Panc1 (cell line): Measurements from ENCODE around the gene UTF1. TPM values are rescaled to one million over a fixed set of nuclear protein-coding genes. Genes with fewer than 3 reads are reported as not detected.

Experiments used
- ATAC-seq: fragments of 200-7000 bp; cut with Tn5 transposase; 2 replicates; pipeline ENCODE4 v1.9.1; 2020; ENCODE audit warnings: mild to moderate bottlenecking, moderate library complexity
- BruUV-seq: library from RNA; stranded (reverse); fragments of 400-500 nt; replicated peaks from 2 replicates; lab custom pipeline; 2021; lab: Mats Ljungman, UMichigan
- CTCF ChIA-PET: fragments of 300-600 bp; sonication (Branson Sonifier 250); formaldehyde crosslinking; loops from one replicate; lab custom pipeline; 2022; ENCODE audit warnings: antibody characterized with exemption; lab: Charles Lee
- POLR2A ChIA-PET: fragments of 300-600 bp; sonication (Branson Sonifier 250); formaldehyde crosslinking; loops from one replicate; lab custom pipeline; 2022; ENCODE audit warnings: antibody characterized with exemption; lab: Charles Lee
- DNase-seq: peaks from one replicate; pipeline ENCODE4 v3.0.0-alpha.2; 2010; ENCODE audit warnings: low read depth, low spot score
- H3K27ac ChIP-seq: 2 replicates; pipeline ENCODE4 v1.5.1; 2011; ENCODE audit warnings: mild to moderate bottlenecking, low read length, inconsistent platforms
- H3K27me3 ChIP-seq: fragments of 200-500 bp; sonication (Bioruptor generic); 2 replicates; pipeline ENCODE4 v1.6.0; 2014; ENCODE audit warnings: low read length, inconsistent platforms; ENCODE audit not compliant: control insufficient read depth, insufficient read depth
- H3K36me3 ChIP-seq: fragments of 200-500 bp; sonication (Bioruptor generic); 2 replicates; pipeline ENCODE4 v1.5.1; 2014; ENCODE audit warnings: inconsistent platforms, mild to moderate bottlenecking, low read length, moderate library complexity; ENCODE audit not compliant: control insufficient read depth, insufficient read depth
- H3K4me1 ChIP-seq: 2 replicates; pipeline ENCODE4 v1.5.1; 2011; ENCODE audit warnings: inconsistent platforms, mild to moderate bottlenecking, low read length, moderate library complexity; ENCODE audit not compliant: control insufficient read depth, insufficient read depth
- H3K4me3 ChIP-seq, 2 experiments: 2 replicates each; pipeline ENCODE4 v1.5.1; 2011 to 2012; ENCODE audit warnings: low read depth in 2 of 2, low read length in 2 of 2, mild to moderate bottlenecking in 2 of 2, inconsistent platforms in 1 of 2, moderate library complexity in 1 of 2
- H3K9me3 ChIP-seq: fragments of 200-500 bp; sonication (Bioruptor generic); 2 replicates; pipeline ENCODE4 v1.5.1; 2014; ENCODE audit warnings: low read depth, mild to moderate bottlenecking, inconsistent platforms, low read length, moderate library complexity; ENCODE audit not compliant: control insufficient read depth, insufficient read depth
- POLR2AphosphoS5 ChIP-seq: IDR thresholded peaks from 2 replicates; pipeline ENCODE4 v1.6.1; 2012; ENCODE audit warnings: mild to moderate bottlenecking, low read depth, low read length, moderate library complexity
- SIN3A ChIP-seq: IDR thresholded peaks from 2 replicates; pipeline ENCODE4 v1.6.1; 2012; ENCODE audit warnings: low read depth, mild to moderate bottlenecking, low read length, moderate library complexity, borderline replicate concordance; ENCODE audit not compliant: insufficient read depth
- TCF7L2 ChIP-seq: IDR thresholded peaks from 2 replicates; pipeline ENCODE4 v1.6.1; 2011; ENCODE audit warnings: mild to moderate bottlenecking, low read depth, low read length, inconsistent platforms
- in situ Hi-C: cut with HindIII; loops from 2 replicates; pipeline ENCODE4 v1.10.0; 2016; ENCODE audit warnings: low sequenced_read_pairs, low pct_unique_long_range_greater_than_20kb
- intact Hi-C: fragments of 100-400 bp; cut with micrococcal nuclease; formaldehyde crosslinking; loops from one replicate; pipeline ENCODE4 v1.10.0; 2022; ENCODE audit not compliant: unreplicated experiment
- microRNA-seq: library from miRNA; unstranded; fragments of <30 nt; microRNA quantifications from one replicate; pipeline ENCODE4 v1.1.0, GENCODE V29; 2020; ENCODE audit not compliant: unreplicated experiment
- total RNA-seq: library from RNA; stranded (reverse); gene quantifications from one replicate; pipeline ENCODE4 v1.2.1, GENCODE V29; 2021; ENCODE audit not compliant: unreplicated experiment
- TF ChIP-seq, protein P1 (sequence below): fragments of 450-650 bp; IDR thresholded peaks from 2 replicates; pipeline ENCODE4 v1.5.1; 2017; ENCODE audit warnings: mild to moderate bottlenecking
- TF ChIP-seq, protein P2 (sequence below), 2 experiments: IDR thresholded peaks; 2 replicates each; pipeline ENCODE4 v1.6.1; 2011 to 2012; ENCODE audit warnings: low read depth in 2 of 2, control low read depth in 1 of 2, low read length in 1 of 2, mild to moderate bottlenecking in 1 of 2, moderate library complexity in 1 of 2; ENCODE audit not compliant: insufficient read depth in 1 of 2

Gene UTF1
- total RNA-seq, 1 experiment from 2014 or later, result not detected

DNA sequence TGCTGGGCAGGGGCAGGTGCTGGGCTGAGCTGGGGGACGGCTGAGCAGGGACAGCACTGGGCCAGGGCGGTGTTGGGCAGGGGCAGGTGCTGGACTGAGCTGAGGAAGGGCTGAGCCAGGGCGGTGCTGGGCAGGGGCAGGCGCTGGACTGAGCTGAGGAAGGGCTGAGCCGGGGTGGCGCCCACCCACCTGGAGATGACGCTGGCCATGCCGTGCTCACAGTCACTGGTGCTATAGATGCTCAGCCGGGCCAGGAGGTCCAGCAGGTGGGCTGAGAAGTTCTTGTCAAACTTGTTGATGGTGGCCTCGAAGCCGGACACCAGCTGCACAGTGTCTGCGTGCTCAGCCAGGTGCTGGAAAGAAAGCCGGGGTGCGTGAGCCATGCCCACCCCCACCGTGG is 51.1 kb downstream of the UTF1 start:
- BruUV-seq, result no TSS peak

More for the DNA sequence above, 51.1 kb downstream of the UTF1 start:
- peaks cover 2% of the 10 kb centered on the region for H3K36me3 ChIP-seq
- H3K27ac ChIP-seq, result no peak overlapping the region
- in situ Hi-C loops (no loop called here), intact Hi-C loops (no loop called here)
- no peaks in the 10 kb centered on the region for H3K27me3 ChIP-seq
- no peak for DNase-seq
- ATAC-seq, result no peak
- TF ChIP-seq POLR2AphosphoS5 (no peak), SIN3A (no peak), TCF7L2 (no peak)
- TF ChIP-seq, protein P1, sequence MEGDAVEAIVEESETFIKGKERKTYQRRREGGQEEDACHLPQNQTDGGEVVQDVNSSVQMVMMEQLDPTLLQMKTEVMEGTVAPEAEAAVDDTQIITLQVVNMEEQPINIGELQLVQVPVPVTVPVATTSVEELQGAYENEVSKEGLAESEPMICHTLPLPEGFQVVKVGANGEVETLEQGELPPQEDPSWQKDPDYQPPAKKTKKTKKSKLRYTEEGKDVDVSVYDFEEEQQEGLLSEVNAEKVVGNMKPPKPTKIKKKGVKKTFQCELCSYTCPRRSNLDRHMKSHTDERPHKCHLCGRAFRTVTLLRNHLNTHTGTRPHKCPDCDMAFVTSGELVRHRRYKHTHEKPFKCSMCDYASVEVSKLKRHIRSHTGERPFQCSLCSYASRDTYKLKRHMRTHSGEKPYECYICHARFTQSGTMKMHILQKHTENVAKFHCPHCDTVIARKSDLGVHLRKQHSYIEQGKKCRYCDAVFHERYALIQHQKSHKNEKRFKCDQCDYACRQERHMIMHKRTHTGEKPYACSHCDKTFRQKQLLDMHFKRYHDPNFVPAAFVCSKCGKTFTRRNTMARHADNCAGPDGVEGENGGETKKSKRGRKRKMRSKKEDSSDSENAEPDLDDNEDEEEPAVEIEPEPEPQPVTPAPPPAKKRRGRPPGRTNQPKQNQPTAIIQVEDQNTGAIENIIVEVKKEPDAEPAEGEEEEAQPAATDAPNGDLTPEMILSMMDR, result no peak
- TF ChIP-seq, protein P2, sequence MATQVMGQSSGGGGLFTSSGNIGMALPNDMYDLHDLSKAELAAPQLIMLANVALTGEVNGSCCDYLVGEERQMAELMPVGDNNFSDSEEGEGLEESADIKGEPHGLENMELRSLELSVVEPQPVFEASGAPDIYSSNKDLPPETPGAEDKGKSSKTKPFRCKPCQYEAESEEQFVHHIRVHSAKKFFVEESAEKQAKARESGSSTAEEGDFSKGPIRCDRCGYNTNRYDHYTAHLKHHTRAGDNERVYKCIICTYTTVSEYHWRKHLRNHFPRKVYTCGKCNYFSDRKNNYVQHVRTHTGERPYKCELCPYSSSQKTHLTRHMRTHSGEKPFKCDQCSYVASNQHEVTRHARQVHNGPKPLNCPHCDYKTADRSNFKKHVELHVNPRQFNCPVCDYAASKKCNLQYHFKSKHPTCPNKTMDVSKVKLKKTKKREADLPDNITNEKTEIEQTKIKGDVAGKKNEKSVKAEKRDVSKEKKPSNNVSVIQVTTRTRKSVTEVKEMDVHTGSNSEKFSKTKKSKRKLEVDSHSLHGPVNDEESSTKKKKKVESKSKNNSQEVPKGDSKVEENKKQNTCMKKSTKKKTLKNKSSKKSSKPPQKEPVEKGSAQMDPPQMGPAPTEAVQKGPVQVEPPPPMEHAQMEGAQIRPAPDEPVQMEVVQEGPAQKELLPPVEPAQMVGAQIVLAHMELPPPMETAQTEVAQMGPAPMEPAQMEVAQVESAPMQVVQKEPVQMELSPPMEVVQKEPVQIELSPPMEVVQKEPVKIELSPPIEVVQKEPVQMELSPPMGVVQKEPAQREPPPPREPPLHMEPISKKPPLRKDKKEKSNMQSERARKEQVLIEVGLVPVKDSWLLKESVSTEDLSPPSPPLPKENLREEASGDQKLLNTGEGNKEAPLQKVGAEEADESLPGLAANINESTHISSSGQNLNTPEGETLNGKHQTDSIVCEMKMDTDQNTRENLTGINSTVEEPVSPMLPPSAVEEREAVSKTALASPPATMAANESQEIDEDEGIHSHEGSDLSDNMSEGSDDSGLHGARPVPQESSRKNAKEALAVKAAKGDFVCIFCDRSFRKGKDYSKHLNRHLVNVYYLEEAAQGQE (IDR thresholded peaks at IDR 0.05; ENCODE audit: insufficient read depth in 1 of 2, low read depth in 2 of 2, low read length in 1 of 2), result no peak
- H3K4me3 ChIP-seq, result no peak overlapping the region
- POLR2A ChIA-PET, result no interaction called here
- CTCF ChIA-PET, result no interaction called here
- no peaks in the 10 kb centered on the region for H3K9me3 ChIP-seq
- peaks cover 30% of the 10 kb centered on the region for H3K4me1 ChIP-seq

Small RNA genes within 50 kb of the gene (microRNA-seq; reads per million reads assigned to microRNA genes)
- not detected for gene MIR202

Other genes with a start within 250 kb of the UTF1 start
- 0.05 TPM for gene ADGRA1, start 142.3 kb upstream of the UTF1 start, total RNA-seq
- gene KNDC1, start 70.0 kb upstream of the UTF1 start, total RNA-seq, result 2.6 TPM
- gene VENTX, start 7.6 kb downstream of the UTF1 start, total RNA-seq, result not detected
- 3.7 TPM for gene ADAM8, start 46.7 kb downstream of the UTF1 start, total RNA-seq
- gene TUBGCP2, start 78.7 kb downstream of the UTF1 start, total RNA-seq, result 93.7 TPM
- 93.8 TPM for gene ZNF511, start 78.7 kb downstream of the UTF1 start, total RNA-seq
- gene CALY, start 106.7 kb downstream of the UTF1 start, total RNA-seq, result 1.9 TPM
- 0.21 TPM for gene PRAP1, start 117.2 kb downstream of the UTF1 start, total RNA-seq
- 39.6 TPM for gene FUOM, start 127.8 kb downstream of the UTF1 start, total RNA-seq
- 165 TPM for gene ECHS1, start 143.1 kb downstream of the UTF1 start, total RNA-seq
- gene PAOX, start 149.0 kb downstream of the UTF1 start, total RNA-seq, result 9.3 TPM
- 96.4 TPM for gene MTG1, start 163.9 kb downstream of the UTF1 start, total RNA-seq
- 0.64 TPM for gene SPRN, start 194.4 kb downstream of the UTF1 start, total RNA-seq
- 0.57 TPM for gene SCART1, start 223.7 kb downstream of the UTF1 start, total RNA-seq